ENCODE results near the gene KCNG4.
"Not testable (repeated sequence)": the region's sequence is repeated elsewhere in the genome, so short reads cannot be mapped to it uniquely, and the experiment has no call there.

Gene KCNG4

DNA sequence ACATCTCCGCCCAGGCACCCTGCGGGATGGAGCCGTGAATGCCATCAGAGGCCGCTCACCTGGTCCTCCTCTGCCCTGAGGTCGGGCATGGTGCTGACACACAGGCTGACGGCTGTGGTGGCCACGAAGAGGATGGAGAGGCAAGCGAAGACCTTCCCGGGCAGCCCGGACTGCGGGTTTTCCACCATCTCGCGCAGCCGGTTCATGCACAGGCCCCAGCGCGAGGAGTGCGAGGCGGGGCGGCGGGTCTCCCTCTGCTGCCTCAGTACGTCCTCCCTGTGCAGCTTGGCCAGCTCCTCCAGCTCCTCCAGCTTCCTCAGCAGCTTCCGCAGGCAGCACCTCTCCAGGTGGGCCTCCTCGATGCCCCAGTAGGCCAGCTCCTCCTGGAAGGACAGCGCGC is 3.1 kb downstream of the KCNG4 start:
- no peak for DNase-seq (ENCODE audit: low read depth in 4 of 4, low spot score in 1 of 4)

GRCh38 chr16:84234321-84235241 is 5.2 kb downstream of the KCNG4 start:
- DNase-seq (ENCODE audit: low read depth in 4 of 4, low spot score in 1 of 4) = no peak

GRCh38 chr16:84233748-84234147 is 6.1 kb downstream of the KCNG4 start:
- no peak for DNase-seq (ENCODE audit: low read depth in 4 of 4, low spot score in 1 of 4)

DNA sequence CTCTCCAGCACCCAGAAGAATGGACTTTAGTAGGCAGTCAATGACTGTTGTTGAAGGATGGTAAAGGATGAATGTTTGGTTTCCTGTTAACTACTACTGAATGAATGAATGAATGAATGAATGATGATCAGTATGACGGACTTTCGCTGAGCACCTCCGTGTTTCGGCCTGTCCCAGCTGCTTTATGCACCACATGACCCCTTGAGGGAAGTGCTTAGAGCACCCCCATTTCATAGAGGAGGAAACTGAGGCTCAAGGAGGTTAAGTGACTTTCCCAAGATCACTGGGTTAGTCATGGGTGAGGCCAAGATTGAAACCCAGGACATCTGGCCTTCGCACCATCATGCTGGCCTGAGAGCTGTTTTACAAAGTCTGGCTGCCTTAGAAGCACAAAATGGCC is 6.8 kb downstream of the KCNG4 start:
- no peak for DNase-seq (ENCODE audit: low read depth in 4 of 4, low spot score in 1 of 4)

DNA sequence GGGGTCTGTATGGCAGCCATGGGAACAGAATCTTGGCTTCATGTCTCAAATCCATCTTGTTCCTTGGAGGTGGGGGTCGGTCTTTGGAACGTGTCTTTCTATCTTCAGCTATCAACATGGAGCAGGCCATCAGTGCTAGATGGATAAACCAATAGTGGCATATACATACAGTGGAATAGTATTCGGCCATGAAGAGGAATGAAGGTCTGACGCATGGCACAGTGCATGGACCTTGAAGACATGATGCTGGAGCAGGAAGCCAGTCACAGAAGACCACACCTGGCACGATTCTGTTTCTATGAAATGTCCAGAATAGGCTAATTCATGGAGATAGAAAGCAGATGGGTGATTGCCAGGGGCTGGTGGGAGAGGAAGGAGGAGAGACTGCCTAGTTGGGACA is 7.8 kb downstream of the KCNG4 start:
- DNase-seq (ENCODE audit: low read depth in 4 of 4, low spot score in 1 of 4) = no peak

DNA sequence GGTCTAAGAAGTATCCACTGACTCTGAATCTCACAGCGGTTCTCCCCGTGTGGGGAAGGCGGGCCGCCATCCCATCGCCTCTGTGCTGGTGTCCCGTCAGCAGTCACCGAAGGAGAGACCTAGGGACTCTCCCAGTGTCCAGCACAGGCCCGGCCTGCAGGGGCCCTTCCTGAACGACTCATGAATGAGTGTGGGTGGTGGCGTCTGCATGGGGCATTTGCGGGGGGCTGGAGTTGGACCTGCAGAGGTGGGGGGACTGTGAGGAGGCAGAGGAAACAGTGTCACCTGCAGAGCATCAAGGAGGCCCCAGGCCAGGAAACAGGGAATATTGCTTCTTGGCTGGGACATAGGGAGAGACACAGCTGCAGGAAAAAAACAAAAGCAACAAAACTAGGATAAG is 10.3 kb downstream of the KCNG4 start:
- DNase-seq (ENCODE audit: low read depth in 4 of 4, low spot score in 1 of 4) = no peak

GRCh38 chr16:84228256-84228838 is 11.5 kb downstream of the KCNG4 start:
- DNase-seq (ENCODE audit: low read depth in 4 of 4, low spot score in 1 of 4) = no peak

- DNase-seq (ENCODE audit: low read depth in 4 of 4, low spot score in 1 of 4) = no peak
Measured at GRCh38 chr16:84227548-84227947, 12.3 kb downstream of the KCNG4 start.

- no peak for DNase-seq (ENCODE audit: low read depth in 4 of 4, low spot score in 1 of 4)
Measured at GRCh38 chr16:84226026-84226425, 13.8 kb downstream of the KCNG4 start.

DNA sequence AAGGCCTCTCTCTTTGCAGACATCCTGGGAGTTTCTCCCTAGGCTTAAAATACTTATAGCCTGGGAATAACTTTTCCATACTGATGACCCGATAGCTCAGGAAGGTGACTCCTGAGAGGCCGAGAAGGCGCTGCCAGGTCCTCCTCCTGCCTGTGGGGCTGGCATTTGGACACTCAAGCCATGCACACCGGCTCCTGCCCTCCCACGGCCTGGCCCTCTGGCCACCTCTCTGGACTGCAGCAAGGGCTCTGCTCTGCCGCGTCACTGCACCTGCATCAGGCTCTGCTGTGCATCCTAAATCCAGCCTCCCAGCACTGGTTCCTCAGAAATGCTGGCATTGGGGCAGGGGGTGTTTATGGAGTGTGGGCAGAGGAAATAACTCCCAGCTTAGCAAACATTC is 14.2 kb downstream of the KCNG4 start:
- DNase-seq (ENCODE audit: low read depth in 4 of 4, low spot score in 1 of 4) = no peak

DNA sequence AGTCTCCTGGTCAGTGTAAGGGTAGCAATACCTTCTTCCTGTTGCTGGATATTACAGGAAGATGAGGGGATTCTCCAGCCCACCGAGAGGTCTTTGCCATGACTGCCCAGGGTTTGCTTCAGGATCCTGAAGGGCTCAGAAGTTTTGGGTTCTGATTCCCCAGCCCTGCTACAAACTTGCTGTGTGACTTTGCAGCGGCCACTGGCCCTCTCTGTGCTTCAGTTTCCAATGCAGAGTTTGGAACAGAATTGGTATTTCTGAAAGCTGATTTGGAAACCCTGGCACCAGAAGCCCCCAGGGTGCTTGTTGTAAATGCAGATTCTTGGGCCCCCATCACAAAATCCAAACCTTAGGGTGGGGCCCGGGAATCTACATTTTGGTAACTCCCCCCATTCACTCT is 14.7 kb downstream of the KCNG4 start:
- DNase-seq (ENCODE audit: low read depth in 4 of 4, low spot score in 1 of 4) = no peak

DNA sequence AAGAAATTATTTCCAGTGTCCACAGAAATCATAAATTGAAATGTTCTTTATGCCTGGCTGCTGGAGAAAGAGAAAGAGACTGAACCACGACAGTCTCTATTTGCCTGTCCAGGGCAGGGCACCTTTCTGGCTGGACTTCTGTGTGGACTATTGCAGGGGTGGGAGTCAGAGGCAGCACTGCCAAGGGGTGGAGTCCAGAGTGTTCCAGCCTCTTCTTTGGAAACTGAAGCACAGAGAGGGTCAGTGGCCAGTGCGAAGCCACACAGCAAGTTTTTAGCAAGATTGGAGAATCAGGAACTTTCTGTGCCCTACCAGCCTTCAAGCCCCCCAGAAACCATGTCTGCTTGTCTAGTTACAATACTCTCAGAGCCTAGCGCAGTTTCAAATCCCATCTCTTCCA is 15.3 kb downstream of the KCNG4 start:
- DNase-seq (ENCODE audit: low read depth in 4 of 4, low spot score in 1 of 4) = no peak

- DNase-seq (ENCODE audit: low read depth in 4 of 4, low spot score in 1 of 4) = no peak
Measured at GRCh38 chr16:84223456-84223855, 16.4 kb downstream of the KCNG4 start.

GRCh38 chr16:84220851-84221250 is 19.0 kb downstream of the KCNG4 start:
- no peak for DNase-seq (ENCODE audit: low read depth in 4 of 4, low spot score in 1 of 4)

DNA sequence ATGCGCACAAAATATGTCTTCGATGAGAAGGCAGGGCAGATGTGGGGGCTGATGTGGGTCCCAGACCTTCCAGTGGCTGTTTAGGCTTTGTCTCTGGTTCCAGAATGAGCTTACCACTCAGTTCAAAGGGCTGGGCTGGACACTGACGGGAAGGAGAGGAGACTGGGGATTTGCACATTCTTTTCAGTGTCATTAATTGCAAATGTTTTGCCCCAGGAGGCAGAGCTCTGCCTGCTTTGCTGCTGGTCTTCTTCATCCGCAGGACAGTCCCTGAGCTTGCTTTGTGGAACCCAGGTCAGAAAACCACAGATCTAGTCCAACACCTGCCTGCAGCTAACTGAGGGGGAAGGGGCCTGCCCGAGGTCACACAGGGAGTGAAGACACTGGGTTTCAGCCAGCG is 20.9 kb downstream of the KCNG4 start:
- no peak for DNase-seq (ENCODE audit: low read depth in 4 of 4, low spot score in 1 of 4)

- no peak for DNase-seq (ENCODE audit: low read depth in 4 of 4, low spot score in 1 of 4)
Measured at GRCh38 chr16:84218176-84218823, 21.5 kb downstream of the KCNG4 start.

DNA sequence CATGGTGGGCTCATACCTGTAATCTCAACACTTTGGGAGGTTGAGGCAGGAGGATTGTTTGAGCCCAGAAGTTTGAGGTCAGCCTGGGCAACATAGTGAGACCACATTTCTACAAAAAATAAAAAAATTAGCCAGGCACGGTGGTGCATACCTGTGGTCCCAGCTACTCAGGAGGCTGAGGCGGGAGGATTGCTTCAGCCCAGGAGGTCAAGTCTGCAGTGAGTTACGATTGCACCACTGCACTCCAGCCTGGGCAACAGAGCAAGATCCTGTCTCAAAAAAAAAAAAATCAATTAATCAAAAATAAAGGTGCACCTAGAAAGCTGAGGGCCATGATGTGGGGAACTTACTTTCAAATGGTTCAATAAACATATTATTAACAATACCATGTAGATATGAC is 23.7 kb downstream of the KCNG4 start:
- DNase-seq (ENCODE audit: low read depth in 4 of 4, low spot score in 1 of 4) = not testable (repeated sequence)

DNA sequence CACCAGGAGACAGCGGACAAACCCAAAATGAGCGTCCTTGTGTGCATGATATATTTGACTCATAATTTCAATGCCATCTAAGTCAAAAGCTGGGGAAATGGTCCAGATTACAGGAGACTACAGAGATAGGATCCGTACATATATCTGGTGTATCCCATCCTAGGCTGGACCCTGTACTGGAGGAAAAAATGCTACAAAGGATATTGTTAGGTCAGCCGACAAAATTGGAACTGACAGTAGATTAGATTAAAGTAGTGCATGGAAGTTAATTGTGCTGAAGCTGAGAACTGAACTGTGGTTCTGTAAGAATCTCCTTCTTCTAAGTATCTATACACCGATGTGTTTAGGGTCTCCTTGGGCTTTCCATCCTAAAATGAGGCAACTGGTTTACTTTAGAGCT is 24.3 kb downstream of the KCNG4 start:
- no peak for DNase-seq (ENCODE audit: low read depth in 4 of 4, low spot score in 1 of 4)

DNA sequence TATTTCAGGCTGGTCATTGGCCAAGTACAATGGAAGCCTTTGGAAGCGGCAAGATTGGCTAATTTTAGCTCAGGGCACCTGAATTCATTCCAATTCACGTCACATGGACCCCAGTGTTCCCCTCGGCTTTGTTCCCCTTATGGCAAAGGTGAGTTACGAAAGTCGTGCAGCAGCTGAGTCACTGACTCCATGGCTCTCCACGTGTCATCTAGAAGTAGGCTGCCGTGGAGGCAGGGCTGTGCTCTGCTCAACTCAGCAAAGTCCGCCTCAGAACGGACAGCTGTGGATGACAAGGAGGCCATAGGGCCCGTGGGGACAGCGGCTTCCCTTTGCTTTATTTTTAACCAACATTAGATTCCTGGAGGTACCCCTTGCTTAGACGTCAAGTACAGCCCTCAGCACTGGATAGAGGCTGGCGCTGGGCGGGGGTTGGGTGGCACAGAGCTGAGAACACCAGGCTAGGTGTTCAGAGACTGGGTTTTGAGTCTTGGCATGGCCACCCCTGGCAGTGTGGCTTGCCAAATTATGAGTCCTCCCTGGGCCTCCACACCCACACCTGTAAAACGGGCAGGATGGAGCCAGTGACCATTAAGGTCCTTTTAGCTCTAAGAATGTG is 25.3 kb downstream of the KCNG4 start:
- DNase-seq (ENCODE audit: low read depth in 4 of 4, low spot score in 1 of 4) = no peak

- no peak for DNase-seq (ENCODE audit: low read depth in 4 of 4, low spot score in 1 of 4)
Measured at GRCh38 chr16:84212631-84213030, 27.2 kb downstream of the KCNG4 start.

GRCh38 chr16:84212154-84212553 is 27.7 kb downstream of the KCNG4 start:
- DNase-seq (ENCODE audit: low read depth in 4 of 4, low spot score in 1 of 4) = no peak

GRCh38 chr16:84209989-84210388 is 29.8 kb downstream of the KCNG4 start:
- no peak for DNase-seq (ENCODE audit: low read depth in 4 of 4, low spot score in 1 of 4)

Data from stimulated activated CD4-positive, alpha-beta T cell treated with anti-CD3 and anti-CD28 coated beads, Interleukin-1b, Interleukin-23, amount 100 ng/mL, for 24 hours (primary cell).